Lung (tissue), 12 donors: Measurements from ENCODE around the gene TXNRD1. TPM values are rescaled to one million over a fixed set of nuclear protein-coding genes. Genes with fewer than 3 reads are reported as not detected.

Source experiments
- ATAC-seq: fragments of 200-7000 bp; cut with Tn5 transposase; one replicate; pipeline ENCODE4 v1.9.1; 2020; ENCODE audit warnings: moderate number of reproducible peaks; ENCODE audit not compliant: insufficient read depth, low FRiP score
- DNase-seq, 3 donors: peaks; one replicate each; pipeline ENCODE4 v3.0.0-alpha.2; 2013 to 2017
- H3K27ac ChIP-seq, 2 donors: one replicate each; pipeline ENCODE4 v1.5.1; 2013; ENCODE audit warnings: mild to moderate bottlenecking in 2 of 2, moderate library complexity in 2 of 2, control low read depth in 1 of 2, inconsistent platforms in 1 of 2, low read depth in 1 of 2, low read length in 1 of 2
- H3K27me3 ChIP-seq, 3 donors: one replicate each; pipeline ENCODE4 v1.5.1; 2013; ENCODE audit warnings: low read length in 2 of 3; ENCODE audit not compliant: control insufficient read depth in 3 of 3, insufficient read depth in 3 of 3
- H3K36me3 ChIP-seq, 4 donors: one replicate each; pipeline ENCODE4 v1.5.1; 2013; ENCODE audit warnings: low read length in 4 of 4, mild to moderate bottlenecking in 1 of 4, moderate library complexity in 1 of 4; ENCODE audit not compliant: control insufficient read depth in 4 of 4, insufficient read depth in 4 of 4
- H3K4me1 ChIP-seq, 5 donors: one replicate each; pipeline ENCODE4 v1.5.1; 2013; ENCODE audit warnings: low read length in 5 of 5, mild to moderate bottlenecking in 2 of 5, moderate library complexity in 1 of 5; ENCODE audit not compliant: control insufficient read depth in 5 of 5, insufficient read depth in 5 of 5
- H3K4me3 ChIP-seq: one replicate; pipeline ENCODE4 v1.5.1; 2013; ENCODE audit warnings: mild to moderate bottlenecking, control low read depth, moderate library complexity
- H3K9ac ChIP-seq, 2 donors: one replicate each; pipeline ENCODE4 v1.5.1; 2013; ENCODE audit warnings: low read length in 2 of 2, control low read depth in 1 of 2; ENCODE audit not compliant: insufficient read depth in 1 of 2
- H3K9me3 ChIP-seq, 4 donors: one replicate each; pipeline ENCODE4 v1.5.1; 2013; ENCODE audit warnings: low read length in 3 of 4, mild to moderate bottlenecking in 1 of 4, moderate library complexity in 1 of 4; ENCODE audit not compliant: control insufficient read depth in 4 of 4, insufficient read depth in 3 of 4
- WGBS, 2 donors: extraction: QIAGEN DNeasy Blood & Tissue Kit; methylation state at CpG; one replicate each; pipeline ENCODE4 v1.1.7; 2013; 5-methylcytosine and 5-hydroxymethylcytosine counted together
- polyA plus RNA-seq, 2 donors: library from polyadenylated mRNA; stranded (reverse); fragments of 200-250 nt; gene quantifications; one replicate each; pipeline ENCODE4 v1.2.1, GENCODE V29; 2013
- total RNA-seq, 2 donors: library from RNA; depleted of rRNA in 1 of 2; stranded (reverse); fragments of >200 nt in 1 of 2; gene quantifications; one replicate each; pipeline ENCODE4 v1.2.1, GENCODE V29; 2014 to 2021
- TF ChIP-seq, protein P1 (sequence below): IDR thresholded peaks from 2 replicates; pipeline ENCODE4 v1.5.1; 2012; ENCODE audit warnings: mild to moderate bottlenecking; ENCODE audit errors: control extremely low read depth, extremely low read depth
- donor health status: control.
- donor health status: control.
- donor health status: Bipolar disorder and iron deficiency.
- donor health status: healthy.
- donor health status: DM: yes; HTN: yes; CAD: no.

TXNRD1 gene
- total and polyA plus RNA-seq, 4 donors, result 74.2 to 166 (median 125) TPM

DNA sequence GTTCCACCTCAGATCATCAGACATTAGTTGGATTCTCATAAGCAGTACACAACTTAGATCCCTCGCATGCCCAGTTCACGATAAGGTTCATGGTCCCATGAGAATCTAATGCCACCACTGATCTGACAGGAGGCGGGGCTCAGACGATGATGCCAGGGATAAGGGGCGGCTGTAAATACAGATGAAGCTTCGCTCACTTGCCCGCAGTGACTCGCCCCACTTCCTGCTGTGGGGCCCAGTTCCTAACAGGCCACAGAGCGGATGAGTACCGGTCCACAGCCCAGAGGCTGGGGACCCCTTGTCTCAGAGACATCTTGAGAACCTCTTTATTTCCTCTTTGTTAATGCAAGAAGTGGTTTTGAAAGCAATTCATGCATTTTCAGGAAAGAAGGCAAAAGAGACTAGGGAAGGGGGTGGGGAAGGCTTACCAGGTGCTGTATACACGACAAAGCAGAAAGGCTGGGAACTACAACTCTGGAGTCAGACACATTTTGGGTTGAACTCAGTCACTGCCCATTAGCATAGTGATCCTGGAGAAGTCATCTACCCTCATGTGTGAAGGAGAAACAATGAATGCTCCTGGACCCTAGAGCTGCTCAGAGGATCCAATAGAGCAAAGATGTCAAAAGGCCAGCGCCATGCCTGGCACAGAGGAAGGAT, 156.6 kb downstream of the TXNRD1 start:
- TF ChIP-seq, protein P1, sequence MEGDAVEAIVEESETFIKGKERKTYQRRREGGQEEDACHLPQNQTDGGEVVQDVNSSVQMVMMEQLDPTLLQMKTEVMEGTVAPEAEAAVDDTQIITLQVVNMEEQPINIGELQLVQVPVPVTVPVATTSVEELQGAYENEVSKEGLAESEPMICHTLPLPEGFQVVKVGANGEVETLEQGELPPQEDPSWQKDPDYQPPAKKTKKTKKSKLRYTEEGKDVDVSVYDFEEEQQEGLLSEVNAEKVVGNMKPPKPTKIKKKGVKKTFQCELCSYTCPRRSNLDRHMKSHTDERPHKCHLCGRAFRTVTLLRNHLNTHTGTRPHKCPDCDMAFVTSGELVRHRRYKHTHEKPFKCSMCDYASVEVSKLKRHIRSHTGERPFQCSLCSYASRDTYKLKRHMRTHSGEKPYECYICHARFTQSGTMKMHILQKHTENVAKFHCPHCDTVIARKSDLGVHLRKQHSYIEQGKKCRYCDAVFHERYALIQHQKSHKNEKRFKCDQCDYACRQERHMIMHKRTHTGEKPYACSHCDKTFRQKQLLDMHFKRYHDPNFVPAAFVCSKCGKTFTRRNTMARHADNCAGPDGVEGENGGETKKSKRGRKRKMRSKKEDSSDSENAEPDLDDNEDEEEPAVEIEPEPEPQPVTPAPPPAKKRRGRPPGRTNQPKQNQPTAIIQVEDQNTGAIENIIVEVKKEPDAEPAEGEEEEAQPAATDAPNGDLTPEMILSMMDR, result no peak
- Histone ChIP-seq H3K4me1 (peaks cover 0 to 9% (median 0%) of the 10 kb centered on the region in 5 donors), H3K27me3 (no peaks in the 10 kb centered on the region), H3K4me3 (no peak overlapping the region), H3K36me3 (no peaks in the 10 kb centered on the region), H3K27ac (no peak overlapping the region), H3K9ac (no peak overlapping the region), H3K9me3 (peaks cover 0 to 2% (median 0%) of the 10 kb centered on the region in 4 donors)
- DNase-seq (no peak), ATAC-seq (no peak)
- 35 to 58% methylated on average over 12 of the region's 12 CpGs for WGBS, 2 donors

DNA sequence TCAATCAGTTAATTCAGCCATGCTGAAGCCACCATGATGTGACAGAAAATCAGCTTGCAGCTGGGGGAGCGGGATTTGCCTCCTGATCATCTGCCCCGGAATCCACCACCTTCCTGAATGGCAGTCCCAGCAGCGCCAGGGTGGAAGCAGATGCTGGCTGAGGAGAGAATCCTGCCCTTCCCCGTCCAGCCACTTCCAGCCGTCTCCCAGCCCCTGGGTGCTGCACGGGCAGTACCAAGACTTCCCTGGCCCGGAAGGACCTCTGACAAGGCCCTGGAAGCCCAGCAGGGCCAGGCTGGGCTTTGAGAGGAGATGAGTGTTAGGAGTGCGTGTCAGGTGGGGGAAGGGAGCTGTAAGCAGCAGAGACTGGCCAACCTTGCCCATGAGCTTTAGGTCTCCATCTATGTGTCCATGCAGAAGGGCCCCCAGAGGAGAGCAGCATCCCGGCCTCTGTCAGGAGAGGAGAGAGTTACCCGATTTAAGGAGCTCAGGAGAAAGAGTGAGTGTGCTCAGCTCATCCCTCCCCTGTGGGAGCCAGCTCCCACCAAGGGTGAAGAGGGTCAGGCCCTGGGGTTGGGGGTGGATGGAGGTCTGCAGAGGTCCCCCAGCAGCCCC, 157.2 kb downstream of the TXNRD1 start:
- H3K4me1 ChIP-seq, result peaks cover 0 to 9% (median 0%) of the 10 kb centered on the region in 5 donors
- WGBS, 2 donors, result 77 to 94% methylated on average over 10 of the region's 10 CpGs
- DNase-seq (no peak), ATAC-seq (no peak)
- H3K27me3 ChIP-seq, result no peaks in the 10 kb centered on the region
- H3K9me3 ChIP-seq, result peaks cover 0 to 2% (median 0%) of the 10 kb centered on the region in 4 donors
- TF ChIP-seq, protein P1, result no peak
- no peaks in the 10 kb centered on the region for H3K36me3 ChIP-seq
- H3K4me3 ChIP-seq, result no peak overlapping the region
- no peak overlapping the region for H3K9ac ChIP-seq
- no peak overlapping the region for H3K27ac ChIP-seq

DNA sequence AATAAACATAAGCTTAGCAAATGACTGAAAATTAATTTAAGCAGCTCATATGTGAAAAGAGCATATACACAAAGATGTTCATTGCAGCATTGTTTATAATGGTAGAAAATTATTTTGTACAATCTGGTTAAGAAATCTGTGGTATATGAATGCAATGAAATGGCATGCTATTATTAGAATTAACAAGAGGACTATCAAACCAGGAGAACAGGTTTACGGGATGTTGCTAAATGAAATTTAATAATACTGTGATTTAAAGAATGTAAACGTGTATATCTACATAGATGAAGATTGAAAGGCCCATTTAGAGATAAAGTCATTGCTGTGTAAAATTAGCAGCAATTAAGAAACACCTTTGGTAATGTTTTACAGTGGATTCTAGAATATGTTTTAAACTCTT, 158.5 kb downstream of the TXNRD1 start:
- H3K27ac ChIP-seq, result no peak overlapping the region
- H3K4me3 ChIP-seq, result no peak overlapping the region
- no peak overlapping the region for H3K9ac ChIP-seq
- no peak for DNase-seq
- peaks cover 0 to 2% (median 0%) of the 10 kb centered on the region in 4 donors for H3K9me3 ChIP-seq
- ATAC-seq, result no peak
- H3K27me3 ChIP-seq, result no peaks in the 10 kb centered on the region
- TF ChIP-seq, protein P1, result no peak
- peaks cover 0 to 9% (median 0%) of the 10 kb centered on the region in 5 donors for H3K4me1 ChIP-seq
- WGBS, 2 donors, result 89 to 90% methylated on average over 2 of the region's 2 CpGs
- no peaks in the 10 kb centered on the region for H3K36me3 ChIP-seq
